Right lobe of liver (tissue), 4 donors: Measurements from ENCODE around the gene HDAC4.

Source experiments
- POLR2A ChIP-seq: fragments of 450-650 bp; IDR thresholded peaks from one replicate; pipeline ENCODE4 v1.6.1; 2017; ENCODE audit warnings: antibody characterized with exemption, mild to moderate bottlenecking
- TF ChIP-seq, protein P1 (sequence below), 4 donors: fragments of 200-600 bp in 3 of 4; fragments of 450-650 bp in 1 of 4; IDR thresholded peaks; one replicate each; pipeline versions ENCODE4 v1.5.1 to v1.8.0; 2016 to 2022; ENCODE audit warnings: antibody characterized with exemption in 4 of 4, mild to moderate bottlenecking in 2 of 4
- donor health status: DM: no; HTN: no; CAD: no.
- donor health status: DM: no; HTN: no; CAD: no.
- donor health status: DM: no; HTN: yes; CAD: no.

DNA sequence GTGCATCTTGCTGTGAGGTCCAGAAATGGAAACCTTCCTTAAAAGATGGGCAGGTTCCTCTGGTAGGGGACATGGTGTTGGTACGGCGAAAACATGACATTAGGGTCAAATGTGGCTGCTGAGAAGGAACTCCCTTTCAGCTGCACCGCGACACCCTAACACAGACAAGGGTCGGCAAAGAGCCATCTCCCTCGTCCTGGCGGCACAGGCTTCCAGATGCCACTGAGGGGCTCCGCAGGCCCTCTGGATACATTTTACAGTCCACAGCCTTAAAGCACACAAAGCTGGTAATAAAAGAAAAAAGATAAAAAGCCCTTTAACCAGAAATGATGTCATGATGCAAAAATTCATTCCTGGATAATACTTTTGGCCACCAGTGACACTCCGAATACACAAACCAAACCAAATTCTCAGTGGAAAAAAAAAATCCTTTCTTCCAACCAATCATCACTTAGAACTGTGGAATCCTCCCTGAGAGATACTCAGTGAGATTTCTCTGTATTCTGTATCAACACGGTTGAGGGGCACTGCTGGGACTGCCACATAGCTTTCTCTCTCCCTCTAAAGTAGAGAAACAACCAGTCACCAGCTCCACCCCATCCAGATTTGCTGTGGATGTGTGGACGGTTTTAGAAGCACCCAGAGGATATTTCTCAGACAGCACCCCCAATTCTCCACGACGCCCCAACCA, 174.8 kb downstream of the HDAC4 start:
- no peak for TF ChIP-seq POLR2A
- TF ChIP-seq, protein P1, sequence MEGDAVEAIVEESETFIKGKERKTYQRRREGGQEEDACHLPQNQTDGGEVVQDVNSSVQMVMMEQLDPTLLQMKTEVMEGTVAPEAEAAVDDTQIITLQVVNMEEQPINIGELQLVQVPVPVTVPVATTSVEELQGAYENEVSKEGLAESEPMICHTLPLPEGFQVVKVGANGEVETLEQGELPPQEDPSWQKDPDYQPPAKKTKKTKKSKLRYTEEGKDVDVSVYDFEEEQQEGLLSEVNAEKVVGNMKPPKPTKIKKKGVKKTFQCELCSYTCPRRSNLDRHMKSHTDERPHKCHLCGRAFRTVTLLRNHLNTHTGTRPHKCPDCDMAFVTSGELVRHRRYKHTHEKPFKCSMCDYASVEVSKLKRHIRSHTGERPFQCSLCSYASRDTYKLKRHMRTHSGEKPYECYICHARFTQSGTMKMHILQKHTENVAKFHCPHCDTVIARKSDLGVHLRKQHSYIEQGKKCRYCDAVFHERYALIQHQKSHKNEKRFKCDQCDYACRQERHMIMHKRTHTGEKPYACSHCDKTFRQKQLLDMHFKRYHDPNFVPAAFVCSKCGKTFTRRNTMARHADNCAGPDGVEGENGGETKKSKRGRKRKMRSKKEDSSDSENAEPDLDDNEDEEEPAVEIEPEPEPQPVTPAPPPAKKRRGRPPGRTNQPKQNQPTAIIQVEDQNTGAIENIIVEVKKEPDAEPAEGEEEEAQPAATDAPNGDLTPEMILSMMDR (IDR thresholded peaks at IDR 0.05), result no peak
